HS-5 (cell line): Measurements from ENCODE around the gene CD46.

ENCODE experiments used
- DNase-seq: peaks from one replicate; pipeline ENCODE4 v3.0.0-alpha.2; 2012; ENCODE audit warnings: low read depth

CD46 gene

GRCh38 chr1:207798847-207799246, 47.0 kb downstream of the CD46 start:
- no peak for DNase-seq

GRCh38 chr1:207799989-207800648, 48.3 kb downstream of the CD46 start:
- DNase-seq, result no peak

- DNase-seq, result no peak
Observed at GRCh38 chr1:207801819-207802218, 50.0 kb downstream of the CD46 start.

- DNase-seq, result no peak
Observed at GRCh38 chr1:207803678-207804077, 51.8 kb downstream of the CD46 start.

GRCh38 chr1:207804721-207805468, 53.0 kb downstream of the CD46 start:
- DNase-seq, result no peak

GRCh38 chr1:207805841-207806421, 54.1 kb downstream of the CD46 start:
- DNase-seq, result peak; percentile 85

- no peak for DNase-seq
Observed at GRCh38 chr1:207806531-207807325, 54.9 kb downstream of the CD46 start.

- DNase-seq, result no peak
Observed at GRCh38 chr1:207807326-207807689, 55.5 kb downstream of the CD46 start.

GRCh38 chr1:207807690-207808321, 56.0 kb downstream of the CD46 start:
- DNase-seq, result no peak

GRCh38 chr1:207808322-207808705, 56.5 kb downstream of the CD46 start:
- DNase-seq, result no peak

GRCh38 chr1:207808911-207809555, 57.2 kb downstream of the CD46 start:
- no peak for DNase-seq

- DNase-seq, result peak; percentile 80
Observed at GRCh38 chr1:207810173-207810572, 58.3 kb downstream of the CD46 start.

- DNase-seq, result no peak
Observed at GRCh38 chr1:207810606-207811295, 58.9 kb downstream of the CD46 start.

- DNase-seq, result no peak
Observed at GRCh38 chr1:207811319-207811718, 59.5 kb downstream of the CD46 start.

- DNase-seq, result no peak
Observed at GRCh38 chr1:207811920-207812720, 60.3 kb downstream of the CD46 start.

- no peak for DNase-seq
Observed at GRCh38 chr1:207812778-207813511, 61.1 kb downstream of the CD46 start.

GRCh38 chr1:207813512-207813881, 61.6 kb downstream of the CD46 start:
- no peak for DNase-seq

- DNase-seq, result no peak
Observed at GRCh38 chr1:207813946-207814345, 62.1 kb downstream of the CD46 start.

- DNase-seq, result no peak
Observed at GRCh38 chr1:207814469-207814868, 62.6 kb downstream of the CD46 start.

GRCh38 chr1:207815466-207815865, 63.6 kb downstream of the CD46 start:
- no peak for DNase-seq
